HEK293 (cell line): ENCODE measurements around the gene COQ10B.

Experiments used
- FEZF1 ChIP-seq: fragments of 450-650 bp; formaldehyde crosslinking; IDR thresholded peaks from 2 replicates; pipeline ENCODE4 v1.5.1; 2016; ENCODE audit warnings: missing biosample characterization, missing genetic modification characterization
- GFI1B ChIP-seq: fragments of 450-650 bp; formaldehyde crosslinking; IDR thresholded peaks from 2 replicates; pipeline ENCODE4 v1.5.1; 2016; ENCODE audit warnings: missing biosample characterization, missing genetic modification characterization
- PRDM1 ChIP-seq: fragments of 450-650 bp; formaldehyde crosslinking; IDR thresholded peaks from 2 replicates; pipeline ENCODE4; 2016; ENCODE audit warnings: missing biosample characterization, missing genetic modification characterization
- SALL2 ChIP-seq: fragments of 450-650 bp; formaldehyde crosslinking; IDR thresholded peaks from 2 replicates; pipeline ENCODE4 v1.5.0; 2017; ENCODE audit warnings: missing biosample characterization, mild to moderate bottlenecking, missing genetic modification characterization, borderline replicate concordance
- SP3 ChIP-seq: fragments of 450-650 bp; formaldehyde crosslinking; IDR thresholded peaks from 2 replicates; pipeline ENCODE4 v1.5.1; 2016; ENCODE audit warnings: missing biosample characterization, missing genetic modification characterization
- WT1 ChIP-seq: fragments of 450-650 bp; formaldehyde crosslinking; IDR thresholded peaks from 2 replicates; pipeline ENCODE4 v1.5.1; 2016; ENCODE audit warnings: missing biosample characterization, missing genetic modification characterization
- ZFP37 ChIP-seq: fragments of 450-650 bp; formaldehyde crosslinking; IDR thresholded peaks from 2 replicates; pipeline ENCODE4 v1.5.1; 2016; ENCODE audit warnings: missing biosample characterization, missing genetic modification characterization
- ZFP69B ChIP-seq: fragments of 450-650 bp; formaldehyde crosslinking; IDR thresholded peaks from 2 replicates; pipeline ENCODE4 v1.5.1; 2016; ENCODE audit warnings: missing biosample characterization, missing genetic modification characterization
- ZNF146 ChIP-seq: fragments of 450-650 bp; formaldehyde crosslinking; IDR thresholded peaks from 2 replicates; pipeline ENCODE4 v1.5.1; 2016; ENCODE audit warnings: missing biosample characterization, missing genetic modification characterization
- ZNF202 ChIP-seq: fragments of 450-650 bp; formaldehyde crosslinking; IDR thresholded peaks from 2 replicates; pipeline ENCODE4 v1.5.1; 2016; ENCODE audit warnings: missing biosample characterization, missing genetic modification characterization, borderline replicate concordance
- ZNF24 ChIP-seq: fragments of 450-650 bp; formaldehyde crosslinking; IDR thresholded peaks from 2 replicates; pipeline ENCODE4 v1.5.1; 2016; ENCODE audit warnings: missing biosample characterization, missing genetic modification characterization
- ZNF248 ChIP-seq: fragments of 450-650 bp; formaldehyde crosslinking; IDR thresholded peaks from 2 replicates; pipeline ENCODE4 v1.5.1; 2017; ENCODE audit warnings: missing biosample characterization, missing genetic modification characterization
- ZNF335 ChIP-seq: fragments of 450-650 bp; formaldehyde crosslinking; conservative IDR thresholded peaks from 2 replicates; pipeline ENCODE4 v1.5.1; 2016; ENCODE audit warnings: missing biosample characterization, missing genetic modification characterization
- ZNF416 ChIP-seq: fragments of 450-650 bp; formaldehyde crosslinking; IDR thresholded peaks from 2 replicates; pipeline ENCODE4 v1.5.1; 2016; ENCODE audit warnings: missing biosample characterization, missing genetic modification characterization
- ZNF621 ChIP-seq: fragments of 450-650 bp; formaldehyde crosslinking; IDR thresholded peaks from 2 replicates; pipeline ENCODE4 v1.5.1; 2017; ENCODE audit warnings: missing biosample characterization, missing genetic modification characterization
- ZNF76 ChIP-seq: fragments of 450-650 bp; formaldehyde crosslinking; IDR thresholded peaks from 2 replicates; pipeline ENCODE4; 2016; ENCODE audit warnings: low read depth, missing biosample characterization, missing genetic modification characterization, borderline replicate concordance
- ZNF777 ChIP-seq: fragments of 450-650 bp; formaldehyde crosslinking; IDR thresholded peaks from 2 replicates; pipeline ENCODE4 v1.5.1; 2017; ENCODE audit warnings: missing biosample characterization, missing genetic modification characterization, borderline replicate concordance
- ZNF843 ChIP-seq: fragments of 450-650 bp; formaldehyde crosslinking; IDR thresholded peaks from 2 replicates; pipeline ENCODE4 v1.5.1; 2016; ENCODE audit warnings: missing biosample characterization, missing genetic modification characterization
- ZSCAN16 ChIP-seq: fragments of 450-650 bp; formaldehyde crosslinking; IDR thresholded peaks from 2 replicates; pipeline ENCODE4 v1.5.1; 2016; ENCODE audit warnings: missing biosample characterization, missing genetic modification characterization
- TF ChIP-seq, protein P1 (sequence below): fragments of 450-650 bp; formaldehyde crosslinking; IDR thresholded peaks from 2 replicates; pipeline ENCODE4 v1.5.0; 2017; ENCODE audit warnings: missing biosample characterization, missing genetic modification characterization, borderline replicate concordance
- TF ChIP-seq, protein P2 (sequence below): fragments of 450-650 bp; formaldehyde crosslinking; IDR thresholded peaks from 2 replicates; pipeline ENCODE4 v1.5.1; 2016; ENCODE audit warnings: missing biosample characterization, missing genetic modification characterization
- TF ChIP-seq, protein P3 (sequence below): fragments of 450-650 bp; IDR thresholded peaks from 2 replicates; pipeline ENCODE4 v1.5.1; 2018; ENCODE audit warnings: missing biosample characterization, mild to moderate bottlenecking, missing genetic modification characterization
- TF ChIP-seq, protein P4 (sequence below): fragments of 450-650 bp; formaldehyde crosslinking; IDR thresholded peaks from 2 replicates; pipeline ENCODE4; 2016; ENCODE audit warnings: missing biosample characterization, missing genetic modification characterization
- TF ChIP-seq, protein P5 (sequence below): fragments of 450-650 bp; formaldehyde crosslinking; IDR thresholded peaks from 2 replicates; pipeline ENCODE4 v1.5.1; 2016; ENCODE audit warnings: missing biosample characterization, missing genetic modification characterization, low read depth
- TF ChIP-seq, protein P6 (sequence below): fragments of 450-650 bp; IDR thresholded peaks from 2 replicates; pipeline ENCODE4 v1.5.1; 2018; ENCODE audit warnings: missing biosample characterization, missing genetic modification characterization
- TF ChIP-seq, protein P7 (sequence below): fragments of 450-650 bp; formaldehyde crosslinking; IDR thresholded peaks from 2 replicates; pipeline ENCODE4 v1.5.1; 2017; ENCODE audit warnings: missing biosample characterization, missing genetic modification characterization

The COQ10B gene

DNA sequence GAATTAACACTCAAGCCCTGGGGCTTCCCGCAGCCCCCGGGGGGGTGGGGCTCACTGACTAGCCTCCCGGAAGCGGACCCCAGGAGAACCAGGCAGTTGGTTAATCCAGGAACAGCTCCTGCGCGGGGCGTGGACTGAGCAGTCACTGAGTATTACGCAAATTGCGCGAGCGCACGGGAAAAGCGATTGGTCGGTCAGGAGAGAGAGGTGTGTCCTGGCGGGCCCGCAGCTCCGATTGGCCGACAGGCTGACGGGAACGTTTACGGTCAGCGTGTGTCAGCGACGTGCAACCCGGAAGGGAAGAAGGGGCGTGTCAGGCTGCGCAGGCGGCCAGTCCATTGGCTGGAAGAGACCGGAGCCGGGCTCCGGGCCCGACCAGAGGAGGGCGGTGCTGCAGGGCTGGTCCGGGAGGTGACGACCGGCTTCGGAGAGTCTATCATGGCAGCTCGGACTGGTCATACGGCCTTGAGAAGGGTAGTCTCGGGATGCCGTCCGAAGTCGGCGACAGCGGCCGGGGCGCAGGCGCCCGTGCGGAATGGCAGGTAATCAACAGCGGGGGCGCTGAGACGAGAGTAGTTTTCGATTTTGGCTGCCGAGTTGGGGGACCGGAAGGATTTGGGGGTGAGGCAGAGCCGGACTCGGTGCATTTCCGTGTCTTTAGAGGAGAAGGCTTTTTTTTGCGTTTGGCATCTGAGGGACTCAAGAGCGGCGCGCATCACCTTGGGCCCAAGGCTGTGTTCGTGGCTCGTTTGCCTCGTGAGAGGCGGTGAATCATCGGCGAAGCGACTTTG is at the start of gene COQ10B (continued):
- TF ChIP-seq ZNF24 (tag by site-specific recombination) = peak; percentile 41; the same call in 1 of the 2 replicates
- TF ChIP-seq ZNF843 = peak; percentile 54; the same call in 1 of the 2 replicates
- no peak for TF ChIP-seq ZNF621 (tag by site-specific recombination)
- TF ChIP-seq, protein P1, sequence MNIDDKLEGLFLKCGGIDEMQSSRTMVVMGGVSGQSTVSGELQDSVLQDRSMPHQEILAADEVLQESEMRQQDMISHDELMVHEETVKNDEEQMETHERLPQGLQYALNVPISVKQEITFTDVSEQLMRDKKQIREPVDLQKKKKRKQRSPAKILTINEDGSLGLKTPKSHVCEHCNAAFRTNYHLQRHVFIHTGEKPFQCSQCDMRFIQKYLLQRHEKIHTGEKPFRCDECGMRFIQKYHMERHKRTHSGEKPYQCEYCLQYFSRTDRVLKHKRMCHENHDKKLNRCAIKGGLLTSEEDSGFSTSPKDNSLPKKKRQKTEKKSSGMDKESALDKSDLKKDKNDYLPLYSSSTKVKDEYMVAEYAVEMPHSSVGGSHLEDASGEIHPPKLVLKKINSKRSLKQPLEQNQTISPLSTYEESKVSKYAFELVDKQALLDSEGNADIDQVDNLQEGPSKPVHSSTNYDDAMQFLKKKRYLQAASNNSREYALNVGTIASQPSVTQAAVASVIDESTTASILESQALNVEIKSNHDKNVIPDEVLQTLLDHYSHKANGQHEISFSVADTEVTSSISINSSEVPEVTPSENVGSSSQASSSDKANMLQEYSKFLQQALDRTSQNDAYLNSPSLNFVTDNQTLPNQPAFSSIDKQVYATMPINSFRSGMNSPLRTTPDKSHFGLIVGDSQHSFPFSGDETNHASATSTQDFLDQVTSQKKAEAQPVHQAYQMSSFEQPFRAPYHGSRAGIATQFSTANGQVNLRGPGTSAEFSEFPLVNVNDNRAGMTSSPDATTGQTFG (tag by site-specific recombination) = no peak
- TF ChIP-seq ZNF202 (tag by site-specific recombination) = no peak
- 0 out of 2 replicates have a peak, but pooled peaks have one; percentile 18 for TF ChIP-seq WT1 (tag by site-specific recombination)
- TF ChIP-seq, protein P2, sequence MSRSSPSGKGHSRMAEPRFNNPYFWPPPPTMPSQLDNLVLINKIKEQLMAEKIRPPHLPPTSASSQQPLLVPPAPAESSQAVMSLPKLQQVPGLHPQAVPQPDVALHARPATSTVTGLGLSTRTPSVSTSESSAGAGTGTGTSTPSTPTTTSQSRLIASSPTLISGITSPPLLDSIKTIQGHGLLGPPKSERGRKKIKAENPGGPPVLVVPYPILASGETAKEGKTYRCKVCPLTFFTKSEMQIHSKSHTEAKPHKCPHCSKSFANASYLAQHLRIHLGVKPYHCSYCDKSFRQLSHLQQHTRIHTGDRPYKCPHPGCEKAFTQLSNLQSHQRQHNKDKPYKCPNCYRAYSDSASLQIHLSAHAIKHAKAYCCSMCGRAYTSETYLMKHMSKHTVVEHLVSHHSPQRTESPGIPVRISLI (tag by site-specific recombination) = peak; percentile 81
- no peak for TF ChIP-seq SALL2
- no peak for TF ChIP-seq ZSCAN16 (tag by site-specific recombination)
- no peak for TF ChIP-seq ZNF416
- TF ChIP-seq ZFP37 (tag by site-specific recombination) = peak; percentile 82; the same call in 1 of the 2 replicates
- TF ChIP-seq ZNF248 (tag by site-specific recombination) = no peak
- TF ChIP-seq, protein P3, sequence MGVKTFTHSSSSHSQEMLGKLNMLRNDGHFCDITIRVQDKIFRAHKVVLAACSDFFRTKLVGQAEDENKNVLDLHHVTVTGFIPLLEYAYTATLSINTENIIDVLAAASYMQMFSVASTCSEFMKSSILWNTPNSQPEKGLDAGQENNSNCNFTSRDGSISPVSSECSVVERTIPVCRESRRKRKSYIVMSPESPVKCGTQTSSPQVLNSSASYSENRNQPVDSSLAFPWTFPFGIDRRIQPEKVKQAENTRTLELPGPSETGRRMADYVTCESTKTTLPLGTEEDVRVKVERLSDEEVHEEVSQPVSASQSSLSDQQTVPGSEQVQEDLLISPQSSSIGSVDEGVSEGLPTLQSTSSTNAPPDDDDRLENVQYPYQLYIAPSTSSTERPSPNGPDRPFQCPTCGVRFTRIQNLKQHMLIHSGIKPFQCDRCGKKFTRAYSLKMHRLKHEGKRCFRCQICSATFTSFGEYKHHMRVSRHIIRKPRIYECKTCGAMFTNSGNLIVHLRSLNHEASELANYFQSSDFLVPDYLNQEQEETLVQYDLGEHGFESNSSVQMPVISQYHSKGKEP (tag by site-specific recombination) = no peak
- TF ChIP-seq, protein P4, sequence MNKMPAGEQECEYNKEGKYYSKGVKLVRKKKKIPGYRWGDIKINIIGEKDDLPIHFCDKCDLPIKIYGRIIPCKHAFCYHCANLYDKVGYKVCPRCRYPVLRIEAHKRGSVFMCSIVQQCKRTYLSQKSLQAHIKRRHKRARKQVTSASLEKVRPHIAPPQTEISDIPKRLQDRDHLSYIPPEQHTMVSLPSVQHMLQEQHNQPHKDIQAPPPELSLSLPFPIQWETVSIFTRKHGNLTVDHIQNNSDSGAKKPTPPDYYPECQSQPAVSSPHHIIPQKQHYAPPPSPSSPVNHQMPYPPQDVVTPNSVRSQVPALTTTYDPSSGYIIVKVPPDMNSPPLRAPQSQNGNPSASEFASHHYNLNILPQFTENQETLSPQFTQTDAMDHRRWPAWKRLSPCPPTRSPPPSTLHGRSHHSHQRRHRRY (tag by site-specific recombination) = no peak
- TF ChIP-seq GFI1B (tag by site-specific recombination) = no peak
- peak; percentile 29; the same call in 1 of the 2 replicates for TF ChIP-seq ZFP69B (tag by site-specific recombination)
- 0 out of 2 replicates have a peak, but pooled peaks have one; percentile 27 for TF ChIP-seq ZNF146 (tag by site-specific recombination)
- peak; percentile 93 for TF ChIP-seq FEZF1 (tag by site-specific recombination)
- TF ChIP-seq, protein P5, sequence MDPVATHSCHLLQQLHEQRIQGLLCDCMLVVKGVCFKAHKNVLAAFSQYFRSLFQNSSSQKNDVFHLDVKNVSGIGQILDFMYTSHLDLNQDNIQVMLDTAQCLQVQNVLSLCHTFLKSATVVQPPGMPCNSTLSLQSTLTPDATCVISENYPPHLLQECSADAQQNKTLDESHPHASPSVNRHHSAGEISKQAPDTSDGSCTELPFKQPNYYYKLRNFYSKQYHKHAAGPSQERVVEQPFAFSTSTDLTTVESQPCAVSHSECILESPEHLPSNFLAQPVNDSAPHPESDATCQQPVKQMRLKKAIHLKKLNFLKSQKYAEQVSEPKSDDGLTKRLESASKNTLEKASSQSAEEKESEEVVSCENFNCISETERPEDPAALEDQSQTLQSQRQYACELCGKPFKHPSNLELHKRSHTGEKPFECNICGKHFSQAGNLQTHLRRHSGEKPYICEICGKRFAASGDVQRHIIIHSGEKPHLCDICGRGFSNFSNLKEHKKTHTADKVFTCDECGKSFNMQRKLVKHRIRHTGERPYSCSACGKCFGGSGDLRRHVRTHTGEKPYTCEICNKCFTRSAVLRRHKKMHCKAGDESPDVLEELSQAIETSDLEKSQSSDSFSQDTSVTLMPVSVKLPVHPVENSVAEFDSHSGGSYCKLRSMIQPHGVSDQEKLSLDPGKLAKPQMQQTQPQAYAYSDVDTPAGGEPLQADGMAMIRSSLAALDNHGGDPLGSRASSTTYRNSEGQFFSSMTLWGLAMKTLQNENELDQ (tag by site-specific recombination) = no peak
- peak; percentile 67; the same call in 1 of the 2 replicates for TF ChIP-seq ZNF76 (tag by site-specific recombination)
- TF ChIP-seq, protein P6, sequence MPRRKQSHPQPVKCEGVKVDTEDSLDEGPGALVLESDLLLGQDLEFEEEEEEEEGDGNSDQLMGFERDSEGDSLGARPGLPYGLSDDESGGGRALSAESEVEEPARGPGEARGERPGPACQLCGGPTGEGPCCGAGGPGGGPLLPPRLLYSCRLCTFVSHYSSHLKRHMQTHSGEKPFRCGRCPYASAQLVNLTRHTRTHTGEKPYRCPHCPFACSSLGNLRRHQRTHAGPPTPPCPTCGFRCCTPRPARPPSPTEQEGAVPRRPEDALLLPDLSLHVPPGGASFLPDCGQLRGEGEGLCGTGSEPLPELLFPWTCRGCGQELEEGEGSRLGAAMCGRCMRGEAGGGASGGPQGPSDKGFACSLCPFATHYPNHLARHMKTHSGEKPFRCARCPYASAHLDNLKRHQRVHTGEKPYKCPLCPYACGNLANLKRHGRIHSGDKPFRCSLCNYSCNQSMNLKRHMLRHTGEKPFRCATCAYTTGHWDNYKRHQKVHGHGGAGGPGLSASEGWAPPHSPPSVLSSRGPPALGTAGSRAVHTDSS (tag by site-specific recombination) = no peak
- TF ChIP-seq ZNF777 (tag by site-specific recombination) = peak; percentile 78; the same call in 1 of the 2 replicates
- peak; percentile 86 for TF ChIP-seq SP3 (tag by site-specific recombination)
- TF ChIP-seq, protein P7, sequence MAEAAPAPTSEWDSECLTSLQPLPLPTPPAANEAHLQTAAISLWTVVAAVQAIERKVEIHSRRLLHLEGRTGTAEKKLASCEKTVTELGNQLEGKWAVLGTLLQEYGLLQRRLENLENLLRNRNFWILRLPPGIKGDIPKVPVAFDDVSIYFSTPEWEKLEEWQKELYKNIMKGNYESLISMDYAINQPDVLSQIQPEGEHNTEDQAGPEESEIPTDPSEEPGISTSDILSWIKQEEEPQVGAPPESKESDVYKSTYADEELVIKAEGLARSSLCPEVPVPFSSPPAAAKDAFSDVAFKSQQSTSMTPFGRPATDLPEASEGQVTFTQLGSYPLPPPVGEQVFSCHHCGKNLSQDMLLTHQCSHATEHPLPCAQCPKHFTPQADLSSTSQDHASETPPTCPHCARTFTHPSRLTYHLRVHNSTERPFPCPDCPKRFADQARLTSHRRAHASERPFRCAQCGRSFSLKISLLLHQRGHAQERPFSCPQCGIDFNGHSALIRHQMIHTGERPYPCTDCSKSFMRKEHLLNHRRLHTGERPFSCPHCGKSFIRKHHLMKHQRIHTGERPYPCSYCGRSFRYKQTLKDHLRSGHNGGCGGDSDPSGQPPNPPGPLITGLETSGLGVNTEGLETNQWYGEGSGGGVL (tag by site-specific recombination) = no peak
- no peak for TF ChIP-seq PRDM1 (tag by site-specific recombination)
- peak; percentile 80 for TF ChIP-seq ZNF335 (tag by site-specific recombination)
